ENCODE results near the gene ANK2. TPM values are rescaled to one million over a fixed set of nuclear protein-coding genes. Genes with fewer than 3 reads are reported as not detected.

Gene ANK2
- total and polyA plus RNA-seq, 2 of the 13 experiments (the other 11 are each of a cell fraction or from before 2014, with no cell fraction given), result 2.7 to 15.1 TPM

GRCh38 chr4:113141901-113142346 is 92.5 kb downstream of the ANK2 start (continued):
- no peak for TF ChIP-seq ZNF142 (CRISPR knock-in tag; IDR thresholded peaks at IDR 0.05)
- no peak for TF ChIP-seq STAT6 (CRISPR knock-in tag; IDR thresholded peaks at IDR 0.05; ENCODE audit: borderline replicate concordance)
- TF ChIP-seq ZNF598 (CRISPR knock-in tag; IDR thresholded peaks at IDR 0.05; ENCODE audit: borderline replicate concordance), result no peak
- TF ChIP-seq MAFK (conservative IDR thresholded peaks at IDR 0.05 in 1 of 2, IDR thresholded peaks at IDR 0.05 in 1 of 2; ENCODE audit: low read length in 2 of 2), result peak; percentile 52 to 54; a peak in 3 of 4 replicates
- TF ChIP-seq SOX6 (IDR thresholded peaks at IDR 0.05), result no peak
- TF ChIP-seq SOX6 (CRISPR knock-in tag; IDR thresholded peaks at IDR 0.05), result peak; percentile 95
- TF ChIP-seq DPF2 (CRISPR knock-in tag; IDR thresholded peaks at IDR 0.05; ENCODE audit: borderline replicate concordance, low read depth), result peak; percentile 71; the same call in 1 of the 2 replicates
- TF ChIP-seq GLMP (CRISPR knock-in tag; IDR thresholded peaks at IDR 0.05; ENCODE audit: borderline replicate concordance), result no peak
- TF ChIP-seq ZNF143 (CRISPR knock-in tag; IDR thresholded peaks at IDR 0.05), result no peak
- TF ChIP-seq NR3C1 (CRISPR knock-in tag; IDR thresholded peaks at IDR 0.05), result no peak
- TF ChIP-seq RXRB (CRISPR knock-in tag; IDR thresholded peaks at IDR 0.05; ENCODE audit: borderline replicate concordance), result peak; percentile 86
- peak; percentile 81 for TF ChIP-seq ELF3 (CRISPR knock-in tag; IDR thresholded peaks at IDR 0.05)
- TF ChIP-seq ELF4 (CRISPR knock-in tag; IDR thresholded peaks at IDR 0.05; ENCODE audit: borderline replicate concordance), result no peak
- TF ChIP-seq NR0B2 (CRISPR knock-in tag; IDR thresholded peaks at IDR 0.05), result no peak
- TF ChIP-seq GFI1 (CRISPR knock-in tag; IDR thresholded peaks at IDR 0.05; ENCODE audit: borderline replicate concordance), result peak; percentile 73
- TF ChIP-seq HNRNPLL (IDR thresholded peaks at IDR 0.05; ENCODE audit: low read depth, low read length, poor library complexity, severe bottlenecking), result no peak
- TF ChIP-seq EP300 (IDR thresholded peaks at IDR 0.05; ENCODE audit: low read depth in 2 of 2, low read length in 2 of 2), result peak; percentile 64 to 91; a peak in 3 of 4 replicates
- peak; percentile 80 for TF ChIP-seq EP300 (CRISPR knock-in tag; IDR thresholded peaks at IDR 0.05; ENCODE audit: borderline replicate concordance)
- no peak for TF ChIP-seq PBX2 (CRISPR knock-in tag; IDR thresholded peaks at IDR 0.05)
